Measurements from ENCODE around the gene CTNND2.

DNA sequence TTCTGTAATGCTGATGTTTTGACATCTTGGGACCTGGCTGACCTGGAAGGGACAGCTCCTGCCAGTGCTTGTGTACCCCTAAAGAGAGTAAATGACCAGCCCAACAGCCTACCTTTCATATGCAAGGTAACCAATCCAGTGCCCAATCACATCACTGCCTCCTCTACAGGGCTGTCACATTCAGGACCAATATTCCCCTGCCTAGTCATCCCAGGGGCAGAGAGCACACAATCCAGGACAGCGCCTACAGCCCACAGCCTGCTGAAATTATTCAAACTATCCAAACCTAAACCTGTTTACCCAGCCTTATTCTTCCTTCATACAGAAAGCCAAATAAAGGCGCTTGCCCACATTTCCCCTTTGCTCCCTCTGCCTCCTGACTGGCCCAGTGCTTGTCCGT, 284.1 kb downstream of the CTNND2 start:
- TF ChIP-seq CEBPB (tag; IDR thresholded peaks at IDR 0.05) (no peak), GABPA (tag; conservative IDR thresholded peaks at IDR 0.05; ENCODE audit: low read depth) (no peak), ZC3H4 (CRISPR knock-in tag; IDR thresholded peaks at IDR 0.05; ENCODE audit: borderline replicate concordance) (no peak), RAD21 (CRISPR knock-in tag; conservative IDR thresholded peaks at IDR 0.05 in 1 of 2, IDR thresholded peaks at IDR 0.05 in 1 of 2) (no peak), ZNF121 (CRISPR knock-in tag; conservative IDR thresholded peaks at IDR 0.05) (no peak)
- TF ChIP-seq, protein P1, sequence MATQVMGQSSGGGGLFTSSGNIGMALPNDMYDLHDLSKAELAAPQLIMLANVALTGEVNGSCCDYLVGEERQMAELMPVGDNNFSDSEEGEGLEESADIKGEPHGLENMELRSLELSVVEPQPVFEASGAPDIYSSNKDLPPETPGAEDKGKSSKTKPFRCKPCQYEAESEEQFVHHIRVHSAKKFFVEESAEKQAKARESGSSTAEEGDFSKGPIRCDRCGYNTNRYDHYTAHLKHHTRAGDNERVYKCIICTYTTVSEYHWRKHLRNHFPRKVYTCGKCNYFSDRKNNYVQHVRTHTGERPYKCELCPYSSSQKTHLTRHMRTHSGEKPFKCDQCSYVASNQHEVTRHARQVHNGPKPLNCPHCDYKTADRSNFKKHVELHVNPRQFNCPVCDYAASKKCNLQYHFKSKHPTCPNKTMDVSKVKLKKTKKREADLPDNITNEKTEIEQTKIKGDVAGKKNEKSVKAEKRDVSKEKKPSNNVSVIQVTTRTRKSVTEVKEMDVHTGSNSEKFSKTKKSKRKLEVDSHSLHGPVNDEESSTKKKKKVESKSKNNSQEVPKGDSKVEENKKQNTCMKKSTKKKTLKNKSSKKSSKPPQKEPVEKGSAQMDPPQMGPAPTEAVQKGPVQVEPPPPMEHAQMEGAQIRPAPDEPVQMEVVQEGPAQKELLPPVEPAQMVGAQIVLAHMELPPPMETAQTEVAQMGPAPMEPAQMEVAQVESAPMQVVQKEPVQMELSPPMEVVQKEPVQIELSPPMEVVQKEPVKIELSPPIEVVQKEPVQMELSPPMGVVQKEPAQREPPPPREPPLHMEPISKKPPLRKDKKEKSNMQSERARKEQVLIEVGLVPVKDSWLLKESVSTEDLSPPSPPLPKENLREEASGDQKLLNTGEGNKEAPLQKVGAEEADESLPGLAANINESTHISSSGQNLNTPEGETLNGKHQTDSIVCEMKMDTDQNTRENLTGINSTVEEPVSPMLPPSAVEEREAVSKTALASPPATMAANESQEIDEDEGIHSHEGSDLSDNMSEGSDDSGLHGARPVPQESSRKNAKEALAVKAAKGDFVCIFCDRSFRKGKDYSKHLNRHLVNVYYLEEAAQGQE (IDR thresholded peaks at IDR 0.05; ENCODE audit: borderline replicate concordance) = no peak
- TF ChIP-seq, protein P1 (CRISPR knock-in tag; IDR thresholded peaks at IDR 0.05; ENCODE audit: low read depth) = no peak

Data from K562 (cell line).